ENCODE results near the gene BABAM2. TPM values are rescaled to one million over a fixed set of nuclear protein-coding genes. Genes with fewer than 3 reads are reported as not detected.

Gene BABAM2
- total RNA-seq, 1 donor from 2014 or later, result 33.9 TPM

GRCh38 chr2:28052691-28053090, 162.2 kb downstream of the BABAM2 start:
- no peak for DNase-seq (ENCODE audit: low spot score)
- H3K27me3 Mint-ChIP-seq (ENCODE audit: low read depth), result no peaks in the 10 kb centered on the region
- H3K4me3 Mint-ChIP-seq (ENCODE audit: unreplicated experiment), result no peak overlapping the region
- no peak for TF ChIP-seq CTCF (IDR thresholded peaks at IDR 0.05)
- peaks cover 4% of the 10 kb centered on the region for H3K36me3 Mint-ChIP-seq (ENCODE audit: low read depth)
- peaks cover 4% of the 10 kb centered on the region for H3K9me3 Mint-ChIP-seq (ENCODE audit: low read depth)
- H3K27ac Mint-ChIP-seq (ENCODE audit: unreplicated experiment), result no peak overlapping the region
- peaks cover 24% of the 10 kb centered on the region for H3K4me1 Mint-ChIP-seq (ENCODE audit: low read depth)

GRCh38 chr2:28053597-28053996, 163.1 kb downstream of the BABAM2 start:
- DNase-seq (ENCODE audit: low spot score), result no peak
- Mint-ChIP-seq H3K27ac (ENCODE audit: unreplicated experiment) (no peak overlapping the region), H3K36me3 (ENCODE audit: low read depth) (peaks cover 4% of the 10 kb centered on the region), H3K27me3 (ENCODE audit: low read depth) (no peaks in the 10 kb centered on the region), H3K4me1 (ENCODE audit: low read depth) (peaks cover 15% of the 10 kb centered on the region), H3K9me3 (ENCODE audit: low read depth) (peaks cover 4% of the 10 kb centered on the region), H3K4me3 (ENCODE audit: unreplicated experiment) (no peak overlapping the region)
- no peak for TF ChIP-seq CTCF (IDR thresholded peaks at IDR 0.05)

GRCh38 chr2:28054916-28055315, 164.4 kb downstream of the BABAM2 start:
- TF ChIP-seq CTCF (IDR thresholded peaks at IDR 0.05), result no peak
- Mint-ChIP-seq H3K4me1 (ENCODE audit: low read depth) (peaks cover 8% of the 10 kb centered on the region), H3K36me3 (ENCODE audit: low read depth) (peaks cover 4% of the 10 kb centered on the region), H3K4me3 (ENCODE audit: unreplicated experiment) (no peak overlapping the region), H3K27me3 (ENCODE audit: low read depth) (no peaks in the 10 kb centered on the region), H3K27ac (ENCODE audit: unreplicated experiment) (no peak overlapping the region), H3K9me3 (ENCODE audit: low read depth) (peaks cover 4% of the 10 kb centered on the region)
- DNase-seq (ENCODE audit: low spot score), result no peak

GRCh38 chr2:28055325-28055970, 164.9 kb downstream of the BABAM2 start:
- no peak for TF ChIP-seq CTCF (IDR thresholded peaks at IDR 0.05)
- Mint-ChIP-seq H3K36me3 (ENCODE audit: low read depth) (peaks cover 6% of the 10 kb centered on the region), H3K9me3 (ENCODE audit: low read depth) (peaks cover 7% of the 10 kb centered on the region), H3K4me3 (ENCODE audit: unreplicated experiment) (no peak overlapping the region), H3K27ac (ENCODE audit: unreplicated experiment) (no peak overlapping the region), H3K27me3 (ENCODE audit: low read depth) (no peaks in the 10 kb centered on the region), H3K4me1 (ENCODE audit: low read depth) (peaks cover 8% of the 10 kb centered on the region)
- no peak for DNase-seq (ENCODE audit: low spot score)

GRCh38 chr2:28058791-28059190, 168.3 kb downstream of the BABAM2 start:
- H3K4me3 Mint-ChIP-seq (ENCODE audit: unreplicated experiment), result no peak overlapping the region

More at GRCh38 chr2:28058791-28059190, 168.3 kb downstream of the BABAM2 start:
- TF ChIP-seq CTCF (IDR thresholded peaks at IDR 0.05), result no peak
- H3K27me3 Mint-ChIP-seq (ENCODE audit: low read depth), result no peaks in the 10 kb centered on the region
- H3K36me3 Mint-ChIP-seq (ENCODE audit: low read depth), result peaks cover 3% of the 10 kb centered on the region
- no peak for DNase-seq (ENCODE audit: low spot score)
- peaks cover 2% of the 10 kb centered on the region for H3K4me1 Mint-ChIP-seq (ENCODE audit: low read depth)
- H3K27ac Mint-ChIP-seq (ENCODE audit: unreplicated experiment), result no peak overlapping the region
- H3K9me3 Mint-ChIP-seq (ENCODE audit: low read depth), result peaks cover 7% of the 10 kb centered on the region
